Measurements from ENCODE around the gene NUP188.

NUP188 gene

GRCh38 chr9:128917151-128917849, 30.2 kb upstream of the NUP188 start:
- Histone ChIP-seq H3K27me3 (ENCODE audit: control insufficient read depth, low read length) (no peaks in the 10 kb centered on the region), H3K9me2 (replicated peaks; ENCODE audit: control insufficient read depth, low read length) (no peaks in the 10 kb centered on the region), H3K9me3 (ENCODE audit: control insufficient read depth, insufficient read depth, low read length) (no peaks in the 10 kb centered on the region), H3K36me3 (ENCODE audit: control insufficient read depth, low read length) (peaks cover 20% of the 10 kb centered on the region), H3K4me3 (ENCODE audit: low read length) (no peak overlapping the region), H3F3A (ENCODE audit: control insufficient read depth, insufficient read depth) (peaks cover 5% of the 10 kb centered on the region; the same call in 1 of the 2 replicates), H4K20me1 (ENCODE audit: control insufficient read depth, insufficient read depth, low read depth, low read length) (no peaks in the 10 kb centered on the region), H3K4me1 (ENCODE audit: control insufficient read depth, low read length) (peaks cover 12% of the 10 kb centered on the region), H3K79me2 (ENCODE audit: control insufficient read depth, low read length) (peaks cover 11% of the 10 kb centered on the region), H3K4me2 (ENCODE audit: low read length) (no peak overlapping the region), H3K27ac (ENCODE audit: low read depth, low read length) (no peak overlapping the region)
- no peak for TF ChIP-seq CTCF (IDR thresholded peaks at IDR 0.05; ENCODE audit: low read depth, low read length, poor library complexity, severe bottlenecking)
- TF ChIP-seq EZH2phosphoT487 (IDR thresholded peaks at IDR 0.05; ENCODE audit: borderline replicate concordance, low read length) = no peak

GRCh38 chr9:128918921-128919320, 28.6 kb upstream of the NUP188 start:
- Histone ChIP-seq H3K4me1 (ENCODE audit: control insufficient read depth, low read length) (peaks cover 17% of the 10 kb centered on the region), H4K20me1 (ENCODE audit: control insufficient read depth, insufficient read depth, low read depth, low read length) (no peaks in the 10 kb centered on the region), H3K27me3 (ENCODE audit: control insufficient read depth, low read length) (no peaks in the 10 kb centered on the region), H3K79me2 (ENCODE audit: control insufficient read depth, low read length) (peaks cover 6% of the 10 kb centered on the region; the same call in 1 of the 2 replicates), H3F3A (ENCODE audit: control insufficient read depth, insufficient read depth) (peaks cover 5% of the 10 kb centered on the region; the same call in 1 of the 2 replicates), H3K9me3 (ENCODE audit: control insufficient read depth, insufficient read depth, low read length) (no peaks in the 10 kb centered on the region), H3K36me3 (ENCODE audit: control insufficient read depth, low read length) (peaks cover 20% of the 10 kb centered on the region), H3K9me2 (replicated peaks; ENCODE audit: control insufficient read depth, low read length) (no peaks in the 10 kb centered on the region), H3K4me3 (ENCODE audit: low read length) (no peak overlapping the region), H3K27ac (ENCODE audit: low read depth, low read length) (no peak overlapping the region), H3K4me2 (ENCODE audit: low read length) (no peak overlapping the region)
- TF ChIP-seq CTCF (IDR thresholded peaks at IDR 0.05; ENCODE audit: low read depth, low read length, poor library complexity, severe bottlenecking) (no peak), EZH2phosphoT487 (IDR thresholded peaks at IDR 0.05; ENCODE audit: borderline replicate concordance, low read length) (no peak)

- Histone ChIP-seq H3K27ac (ENCODE audit: low read depth, low read length) (no peak overlapping the region), H3F3A (ENCODE audit: control insufficient read depth, insufficient read depth) (peaks cover 5% of the 10 kb centered on the region; the same call in 1 of the 2 replicates), H3K9me2 (replicated peaks; ENCODE audit: control insufficient read depth, low read length) (no peaks in the 10 kb centered on the region), H3K27me3 (ENCODE audit: control insufficient read depth, low read length) (no peaks in the 10 kb centered on the region), H3K4me2 (ENCODE audit: low read length) (no peak overlapping the region), H3K36me3 (ENCODE audit: control insufficient read depth, low read length) (peaks cover 20% of the 10 kb centered on the region), H3K4me1 (ENCODE audit: control insufficient read depth, low read length) (peaks cover 17% of the 10 kb centered on the region), H3K79me2 (ENCODE audit: control insufficient read depth, low read length) (peaks cover 6% of the 10 kb centered on the region; the same call in 1 of the 2 replicates), H3K9me3 (ENCODE audit: control insufficient read depth, insufficient read depth, low read length) (no peaks in the 10 kb centered on the region), H4K20me1 (ENCODE audit: control insufficient read depth, insufficient read depth, low read depth, low read length) (no peaks in the 10 kb centered on the region), H3K4me3 (ENCODE audit: low read length) (no peak overlapping the region)
- TF ChIP-seq CTCF (IDR thresholded peaks at IDR 0.05; ENCODE audit: low read depth, low read length, poor library complexity, severe bottlenecking) (no peak), EZH2phosphoT487 (IDR thresholded peaks at IDR 0.05; ENCODE audit: borderline replicate concordance, low read length) (no peak)
These were observed 28.0 kb upstream of the NUP188 start for GRCh38 chr9:128919402-128920089.

Measured in DOHH2 (cell line).